Keratinocyte (primary cell): Measurements from ENCODE around the gene ARFGAP3.

ENCODE experiments used
- EZH2 ChIP-seq: IDR thresholded peaks from one replicate; pipeline ENCODE4 v1.6.1; 2012; ENCODE audit warnings: inconsistent platforms, mild to moderate bottlenecking, low read length, moderate library complexity
- TF ChIP-seq, protein P1 (sequence below), 3 experiments: IDR thresholded peaks in 1 of 3; conservative IDR thresholded peaks in 1 of 3; optimal IDR thresholded peaks in 1 of 3; 2 replicates in 2 of 3; 3 replicates in 1 of 3; pipeline versions ENCODE3 to v1.5.1; 2011; ENCODE audit warnings: low read length in 3 of 3, mild to moderate bottlenecking in 3 of 3, moderate library complexity in 2 of 3, control low read depth in 1 of 3, inconsistent platforms in 1 of 3; ENCODE audit not compliant: insufficient read depth in 2 of 3; ENCODE audit errors: extremely low read depth in 1 of 3

- TF ChIP-seq, protein P1, sequence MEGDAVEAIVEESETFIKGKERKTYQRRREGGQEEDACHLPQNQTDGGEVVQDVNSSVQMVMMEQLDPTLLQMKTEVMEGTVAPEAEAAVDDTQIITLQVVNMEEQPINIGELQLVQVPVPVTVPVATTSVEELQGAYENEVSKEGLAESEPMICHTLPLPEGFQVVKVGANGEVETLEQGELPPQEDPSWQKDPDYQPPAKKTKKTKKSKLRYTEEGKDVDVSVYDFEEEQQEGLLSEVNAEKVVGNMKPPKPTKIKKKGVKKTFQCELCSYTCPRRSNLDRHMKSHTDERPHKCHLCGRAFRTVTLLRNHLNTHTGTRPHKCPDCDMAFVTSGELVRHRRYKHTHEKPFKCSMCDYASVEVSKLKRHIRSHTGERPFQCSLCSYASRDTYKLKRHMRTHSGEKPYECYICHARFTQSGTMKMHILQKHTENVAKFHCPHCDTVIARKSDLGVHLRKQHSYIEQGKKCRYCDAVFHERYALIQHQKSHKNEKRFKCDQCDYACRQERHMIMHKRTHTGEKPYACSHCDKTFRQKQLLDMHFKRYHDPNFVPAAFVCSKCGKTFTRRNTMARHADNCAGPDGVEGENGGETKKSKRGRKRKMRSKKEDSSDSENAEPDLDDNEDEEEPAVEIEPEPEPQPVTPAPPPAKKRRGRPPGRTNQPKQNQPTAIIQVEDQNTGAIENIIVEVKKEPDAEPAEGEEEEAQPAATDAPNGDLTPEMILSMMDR (optimal IDR thresholded peaks at IDR 0.05 in 1 of 3, IDR thresholded peaks at IDR 0.05 in 1 of 3, conservative IDR thresholded peaks at IDR 0.05 in 1 of 3; ENCODE audit: extremely low read depth in 1 of 3, insufficient read depth in 2 of 3, low read length in 3 of 3): no peak
- TF ChIP-seq EZH2: no peak
Measured at GRCh38 chr22:42837556-42837955, 19.5 kb downstream of the ARFGAP3 start.
